Activated naive CD8-positive, alpha-beta T cell treated with anti-CD3 and anti-CD28 coated beads, Interleukin-2, amount 10 ng/mL, durations not matched to agents 7 days and 5 days (primary cell): ENCODE results near the gene PSMA1. TPM values are rescaled to one million over a fixed set of nuclear protein-coding genes. Genes with fewer than 3 reads are reported as not detected.
"Not testable (repeated sequence)": the region's sequence is repeated elsewhere in the genome, so short reads cannot be mapped to it uniquely, and the experiment has no call there.

Source experiments
- ATAC-seq: fragments of 150-1000 bp; cut with Tn5 transposase; one replicate; pipeline ENCODE4 v1.10.0; 2021; ENCODE audit warnings: low read depth, moderate library complexity
- POLR2A ChIA-PET: fragments of 350-600 bp; sonication (Branson Sonifier 250); formaldehyde crosslinking; loops from one replicate; lab custom pipeline; 2021; ENCODE audit warnings: antibody characterized with exemption; lab: Charles Lee
- DNase-seq: peaks from one replicate; pipeline ENCODE4 v3.0.0; 2021
- H3K27ac Mint-ChIP-seq: one replicate; pipeline ENCODE4 v1.8.0; 2022; ENCODE audit warnings: mild to moderate bottlenecking, mixed read lengths
- H3K27me3 Mint-ChIP-seq: one replicate; pipeline ENCODE4 v1.8.0; 2022; ENCODE audit warnings: mild to moderate bottlenecking, moderate library complexity, mixed read lengths
- H3K36me3 Mint-ChIP-seq: one replicate; pipeline ENCODE4 v1.8.0; 2021; ENCODE audit warnings: mild to moderate bottlenecking, mixed read lengths
- H3K4me1 Mint-ChIP-seq: one replicate; pipeline ENCODE4 v1.8.0; 2021; ENCODE audit warnings: mixed read lengths
- H3K4me3 Mint-ChIP-seq: one replicate; pipeline ENCODE4 v1.8.0; 2022; ENCODE audit warnings: mild to moderate bottlenecking, moderate library complexity, mixed read lengths
- H3K9me3 Mint-ChIP-seq: one replicate; pipeline ENCODE4 v1.8.0; 2021; ENCODE audit warnings: mixed read lengths
- total RNA-seq, 2 experiments: library from RNA; stranded (reverse); gene quantifications; one replicate each; pipeline ENCODE4 v1.2.3, GENCODE V29; 2021

The PSMA1 gene
- total RNA-seq, 2 experiments from 2014 or later = 181 to 189 TPM

DNA sequence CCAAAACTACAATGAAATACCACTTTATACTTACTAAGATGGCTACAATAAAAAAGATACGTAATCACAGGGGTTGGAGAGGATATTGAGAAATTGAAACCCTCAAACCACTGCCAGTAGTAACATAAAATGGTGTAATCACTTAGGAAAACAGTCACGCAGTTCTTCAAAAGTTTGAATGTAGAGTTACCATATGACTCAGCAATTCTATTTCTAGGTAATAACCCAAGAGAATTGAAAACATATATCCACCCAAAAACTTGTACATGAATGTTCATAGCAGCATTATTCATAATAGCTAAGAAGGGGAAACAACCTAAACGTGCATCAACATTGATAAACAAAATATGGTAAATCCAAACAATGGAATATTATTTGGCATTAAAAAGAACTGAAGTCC, 24.4 kb upstream of the PSMA1 start:
- peaks cover 39% of the 10 kb centered on the region for H3K36me3 Mint-ChIP-seq
- peak overlapping the region; percentile 20 for H3K4me3 Mint-ChIP-seq
- peak overlapping the region; percentile 67 for H3K27ac Mint-ChIP-seq
- H3K4me1 Mint-ChIP-seq = peaks cover 31% of the 10 kb centered on the region
- peak; percentile 62 for ATAC-seq
- peaks cover 3% of the 10 kb centered on the region for H3K9me3 Mint-ChIP-seq
- H3K27me3 Mint-ChIP-seq = no peaks in the 10 kb centered on the region
- no peak for DNase-seq
- POLR2A ChIA-PET = interaction anchor here (1.3 kb wide), 1 partner anchor 99 kb away, joined by 6 read pairs; the partner anchor contains the start of gene PDE3B

- Mint-ChIP-seq H3K27me3 (no peaks in the 10 kb centered on the region), H3K36me3 (peaks cover 37% of the 10 kb centered on the region), H3K4me3 (no peak overlapping the region), H3K4me1 (peaks cover 33% of the 10 kb centered on the region), H3K27ac (no peak overlapping the region), H3K9me3 (peaks cover 3% of the 10 kb centered on the region)
- POLR2A ChIA-PET = interaction anchor here (1.1 to 1.6 kb wide), 2 partner anchors 23 to 101 kb away, joined by 4 read pairs; partner anchors contain the start of gene PSMA1
- ATAC-seq (no peak), DNase-seq (no peak)
These were observed 23.1 kb upstream of the PSMA1 start for GRCh38 chr11:14543260-14543659.

- Mint-ChIP-seq H3K9me3 (peaks cover 3% of the 10 kb centered on the region), H3K4me1 (peaks cover 38% of the 10 kb centered on the region), H3K36me3 (peaks cover 35% of the 10 kb centered on the region), H3K27me3 (no peaks in the 10 kb centered on the region), H3K4me3 (no peak overlapping the region), H3K27ac (no peak overlapping the region)
- DNase-seq (no peak), ATAC-seq (no peak)
- POLR2A ChIA-PET = interaction anchor here (1.1 to 1.6 kb wide), 2 partner anchors 22 to 102 kb away, joined by 4 read pairs; partner anchors contain the start of gene PSMA1
These were observed 22.1 kb upstream of the PSMA1 start for GRCh38 chr11:14542324-14542723.

- ATAC-seq (no peak), DNase-seq (no peak)
- H3K27ac Mint-ChIP-seq = no peak overlapping the region
- peaks cover 33% of the 10 kb centered on the region for H3K36me3 Mint-ChIP-seq
- no peak overlapping the region for H3K4me3 Mint-ChIP-seq
- H3K4me1 Mint-ChIP-seq = peaks cover 41% of the 10 kb centered on the region
- peaks cover 3% of the 10 kb centered on the region for H3K9me3 Mint-ChIP-seq
- no peaks in the 10 kb centered on the region for H3K27me3 Mint-ChIP-seq
- POLR2A ChIA-PET = interaction anchor here (0.7 kb wide), 1 partner anchor 24 kb away, joined by 3 read pairs; no protein-coding TSS in a partner anchor
These were observed 21.2 kb upstream of the PSMA1 start for GRCh38 chr11:14541192-14541947.

DNA sequence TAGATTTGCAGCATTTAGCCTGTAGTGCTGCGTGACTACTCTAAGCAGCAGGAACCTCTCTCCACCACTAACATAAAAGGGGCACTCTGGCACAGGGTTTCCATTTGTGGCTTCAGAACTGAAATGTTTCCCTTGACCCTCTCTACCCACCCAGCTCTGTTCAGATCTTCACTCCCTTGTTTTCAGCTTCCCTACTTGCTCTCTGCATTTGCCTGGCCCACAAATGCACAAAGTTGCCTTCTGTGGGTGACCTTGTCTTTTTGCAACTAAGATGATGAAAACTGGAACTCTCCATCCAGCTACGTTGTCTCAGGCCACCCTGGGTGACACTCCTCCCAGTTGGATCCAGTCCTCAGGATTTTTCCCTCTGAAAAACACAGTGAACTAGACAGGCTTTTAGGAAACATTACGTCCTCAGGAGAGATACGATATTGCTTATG, 19.8 kb upstream of the PSMA1 start:
- Mint-ChIP-seq H3K36me3 (peaks cover 25% of the 10 kb centered on the region), H3K27ac (peak overlapping the region; percentile 73), H3K4me3 (peak overlapping the region; percentile 54), H3K9me3 (peaks cover 3% of the 10 kb centered on the region), H3K27me3 (no peaks in the 10 kb centered on the region), H3K4me1 (peaks cover 32% of the 10 kb centered on the region)
- DNase-seq = no peak
- ATAC-seq = peak; percentile 66
- POLR2A ChIA-PET = no interaction called here

DNA sequence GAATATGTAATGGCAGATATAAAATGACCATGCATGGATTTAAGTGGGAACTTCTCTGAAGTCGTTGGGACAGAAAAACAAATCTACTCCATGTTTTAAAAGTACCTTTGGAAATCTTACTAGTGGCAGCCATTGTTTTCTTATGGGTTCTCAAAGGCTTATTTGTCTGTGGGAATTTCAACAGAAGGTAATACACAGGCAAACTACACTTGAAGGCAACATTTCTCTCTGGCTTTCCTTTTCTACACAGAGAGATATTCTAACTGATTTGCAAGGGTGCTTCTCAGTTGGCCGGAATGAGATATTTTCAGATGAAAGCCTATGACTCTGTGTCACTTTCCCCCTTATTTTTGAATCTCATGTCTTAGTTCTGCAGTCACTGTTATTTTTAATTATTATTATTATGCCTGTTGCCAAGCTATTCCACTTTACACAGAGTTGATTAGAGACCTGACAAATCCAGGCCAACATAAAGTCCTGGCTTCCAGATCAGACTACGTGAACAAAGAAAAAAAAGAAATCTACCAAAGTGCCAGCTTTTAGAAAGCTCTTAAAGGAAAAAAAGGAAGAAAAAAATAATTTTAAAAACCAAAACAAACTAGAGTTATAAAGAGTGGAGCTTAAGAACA, 18.9 kb upstream of the PSMA1 start:
- POLR2A ChIA-PET = no interaction called here
- Mint-ChIP-seq H3K36me3 (peaks cover 18% of the 10 kb centered on the region), H3K4me3 (no peak overlapping the region), H3K9me3 (no peaks in the 10 kb centered on the region), H3K4me1 (peaks cover 25% of the 10 kb centered on the region), H3K27me3 (no peaks in the 10 kb centered on the region), H3K27ac (no peak overlapping the region)
- DNase-seq = no peak
- no peak for ATAC-seq

DNA sequence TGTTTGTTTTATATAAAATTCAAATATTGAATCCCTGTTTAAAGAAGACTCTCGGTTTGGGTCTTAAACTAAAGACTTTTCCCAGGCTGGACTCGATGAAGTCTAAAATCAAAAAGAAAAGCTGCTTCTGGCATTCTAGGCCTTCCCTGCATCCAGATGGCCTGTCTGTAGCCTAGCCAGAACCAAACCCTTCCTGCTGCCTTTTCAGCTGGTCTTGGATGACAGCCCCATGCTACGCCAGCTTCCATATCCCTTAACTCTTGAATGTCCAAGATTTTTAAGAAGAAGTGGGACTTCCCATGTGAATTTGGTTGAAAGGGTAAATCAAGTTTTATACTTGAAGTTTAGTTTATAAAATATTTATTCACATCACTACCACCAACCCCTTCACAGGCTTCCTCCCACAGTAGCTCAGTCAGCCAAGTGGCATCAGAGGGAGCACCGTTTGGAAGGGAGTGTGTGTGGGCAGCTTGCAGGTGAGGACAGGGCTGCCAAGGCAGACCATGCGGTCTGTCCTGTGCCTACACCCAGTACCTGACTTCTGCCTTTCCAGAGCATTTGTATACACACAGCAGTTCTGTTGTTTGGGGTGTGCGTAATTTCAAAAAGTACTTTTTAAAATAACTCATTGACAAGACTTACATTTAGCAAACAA, 18.2 kb upstream of the PSMA1 start:
- POLR2A ChIA-PET = interaction anchor here (0.7 kb wide), 1 partner anchor 334 kb away, joined by 3 read pairs; no protein-coding TSS in a partner anchor
- Mint-ChIP-seq H3K4me1 (peaks cover 24% of the 10 kb centered on the region), H3K27me3 (no peaks in the 10 kb centered on the region), H3K36me3 (peaks cover 16% of the 10 kb centered on the region), H3K4me3 (no peak overlapping the region), H3K9me3 (no peaks in the 10 kb centered on the region), H3K27ac (no peak overlapping the region)
- no peak for DNase-seq
- no peak for ATAC-seq

DNA sequence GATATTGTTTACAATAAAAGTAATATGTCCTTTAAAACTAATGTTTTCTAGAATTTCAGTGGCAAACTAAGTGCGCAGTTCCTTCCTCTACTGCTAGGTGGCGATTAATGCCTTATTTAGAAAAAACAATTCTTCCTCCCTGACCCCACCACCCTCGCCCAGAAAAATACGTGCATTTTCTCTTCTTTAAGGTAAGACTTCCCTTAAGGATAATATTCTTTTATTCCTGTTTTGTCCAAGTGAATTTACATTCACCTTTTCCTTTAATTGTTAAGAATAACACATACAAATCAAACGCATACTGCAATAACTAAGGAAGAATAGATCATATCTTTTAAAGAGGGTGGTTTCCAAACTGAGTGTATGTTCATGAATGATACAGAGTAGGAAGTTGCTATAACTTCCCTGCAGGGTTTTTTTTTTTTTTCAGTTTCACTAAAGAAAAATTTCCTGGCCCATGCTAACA, 17.0 kb upstream of the PSMA1 start:
- H3K27ac Mint-ChIP-seq = no peak overlapping the region
- H3K36me3 Mint-ChIP-seq = peaks cover 14% of the 10 kb centered on the region
- peaks cover 24% of the 10 kb centered on the region for H3K4me1 Mint-ChIP-seq
- no peaks in the 10 kb centered on the region for H3K9me3 Mint-ChIP-seq
- DNase-seq (no peak), ATAC-seq (peak; percentile 41)
- POLR2A ChIA-PET = interaction anchor here (0.9 kb wide), 1 partner anchor 106 kb away, joined by 3 read pairs; no protein-coding TSS in a partner anchor
- peak overlapping the region; percentile 73 for H3K4me3 Mint-ChIP-seq
- no peaks in the 10 kb centered on the region for H3K27me3 Mint-ChIP-seq

DNA sequence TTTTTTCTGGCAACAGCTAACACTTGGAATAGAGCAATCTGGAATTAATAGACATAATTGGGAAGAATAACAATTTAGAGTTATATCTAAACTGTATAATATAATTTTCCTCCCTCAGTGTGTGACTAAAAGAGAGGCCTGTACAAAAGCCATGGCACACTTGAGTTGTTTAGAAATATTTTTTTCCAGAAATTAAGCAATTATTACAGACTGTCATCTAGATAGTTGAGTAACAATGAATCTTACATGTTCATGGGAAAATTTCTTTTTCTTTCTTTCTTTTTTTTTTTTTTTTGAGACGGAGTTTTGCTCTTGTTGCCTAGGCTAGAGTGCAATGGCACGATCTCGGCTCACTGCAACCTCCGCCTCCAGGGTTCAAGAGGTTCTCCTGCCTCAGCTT, 15.0 kb upstream of the PSMA1 start:
- peaks cover 23% of the 10 kb centered on the region for H3K36me3 Mint-ChIP-seq
- H3K9me3 Mint-ChIP-seq, DNase-seq, H3K4me3 Mint-ChIP-seq, H3K27me3 Mint-ChIP-seq, H3K27ac Mint-ChIP-seq, ATAC-seq: not testable (repeated sequence)
- POLR2A ChIA-PET = interaction anchor here (0.6 kb wide), 1 partner anchor 59 kb away, joined by 3 read pairs; no protein-coding TSS in a partner anchor
- peaks cover 16% of the 10 kb centered on the region for H3K4me1 Mint-ChIP-seq

DNA sequence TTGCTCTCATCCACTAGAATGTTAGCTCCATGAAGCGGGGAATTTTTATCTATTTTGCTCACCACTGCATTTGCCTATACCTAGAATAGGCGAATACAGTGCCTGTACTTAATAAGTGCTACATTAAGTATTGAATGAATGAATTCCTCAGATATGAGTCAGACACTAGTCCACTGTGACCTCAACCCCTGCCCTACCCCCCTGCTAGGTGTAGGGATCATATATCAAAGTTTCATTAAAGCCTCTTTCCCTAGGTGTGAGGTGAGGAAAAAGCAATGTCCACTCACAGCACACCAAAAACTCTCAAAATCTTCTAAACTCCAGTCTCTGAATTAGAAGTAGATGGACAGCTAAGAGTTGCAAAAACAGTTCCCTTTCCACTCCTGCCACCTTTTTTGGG, 9.8 kb upstream of the PSMA1 start:
- POLR2A ChIA-PET = no interaction called here
- Mint-ChIP-seq H3K9me3 (no peaks in the 10 kb centered on the region), H3K4me1 (no peaks in the 10 kb centered on the region), H3K27me3 (no peaks in the 10 kb centered on the region), H3K36me3 (peaks cover 16% of the 10 kb centered on the region), H3K27ac (no peak overlapping the region), H3K4me3 (no peak overlapping the region)
- DNase-seq = no peak
- no peak for ATAC-seq

- H3K4me3 Mint-ChIP-seq = no peak overlapping the region
- DNase-seq = no peak
- H3K27me3 Mint-ChIP-seq = no peaks in the 10 kb centered on the region
- no peak for ATAC-seq
- no peaks in the 10 kb centered on the region for H3K9me3 Mint-ChIP-seq
- POLR2A ChIA-PET = no interaction called here
- H3K4me1 Mint-ChIP-seq = no peaks in the 10 kb centered on the region
- no peak overlapping the region for H3K27ac Mint-ChIP-seq
- H3K36me3 Mint-ChIP-seq = peaks cover 16% of the 10 kb centered on the region
These were observed 9.1 kb upstream of the PSMA1 start for GRCh38 chr11:14529321-14529720.

DNA sequence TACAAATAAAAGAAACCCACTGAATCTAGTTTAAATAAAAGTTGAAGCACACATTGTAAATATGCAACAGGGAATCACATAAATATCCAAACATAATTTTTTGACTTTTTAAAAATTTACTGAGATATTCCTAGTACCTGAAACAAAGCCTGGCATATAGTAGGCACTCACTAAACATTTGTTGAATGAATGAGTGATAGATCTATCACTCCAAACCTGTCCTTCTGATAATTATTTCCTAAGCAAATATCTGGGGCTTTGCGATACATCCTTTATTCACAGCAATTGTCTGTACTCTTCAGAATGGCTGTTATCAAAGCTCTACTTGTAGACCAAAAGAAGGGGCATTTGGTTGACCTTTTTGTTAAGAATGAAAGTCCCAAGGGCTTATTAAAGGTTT, 2.6 kb upstream of the PSMA1 start:
- POLR2A ChIA-PET = no interaction called here
- Mint-ChIP-seq H3K4me3 (no peak overlapping the region), H3K36me3 (peaks cover 10% of the 10 kb centered on the region), H3K9me3 (no peaks in the 10 kb centered on the region), H3K27me3 (no peaks in the 10 kb centered on the region), H3K27ac (no peak overlapping the region), H3K4me1 (peaks cover 11% of the 10 kb centered on the region)
- no peak for ATAC-seq
- no peak for DNase-seq

DNA sequence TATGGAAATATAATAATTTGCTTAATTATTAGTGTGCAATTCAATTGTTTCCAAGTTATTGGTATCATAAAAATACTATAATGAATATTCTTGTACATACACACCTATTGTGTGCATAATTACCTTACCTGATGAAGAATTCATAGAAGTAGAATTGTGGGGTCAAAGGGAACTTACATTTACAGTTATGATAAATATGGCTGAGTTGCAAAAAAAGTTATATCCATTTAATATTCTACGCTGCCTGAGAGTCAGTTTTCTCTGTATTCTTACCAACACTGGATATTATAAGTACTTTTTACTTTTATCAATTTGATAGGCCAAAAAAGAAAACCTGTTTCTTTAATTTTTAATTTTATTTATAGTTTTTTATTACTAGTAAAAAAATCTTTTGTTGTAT, 2.1 kb upstream of the PSMA1 start:
- H3K4me1 Mint-ChIP-seq = peaks cover 15% of the 10 kb centered on the region
- H3K27ac Mint-ChIP-seq = no peak overlapping the region
- POLR2A ChIA-PET = no interaction called here
- H3K27me3 Mint-ChIP-seq = no peaks in the 10 kb centered on the region
- DNase-seq (no peak), ATAC-seq (no peak)
- peaks cover 12% of the 10 kb centered on the region for H3K36me3 Mint-ChIP-seq
- H3K4me3 Mint-ChIP-seq = no peak overlapping the region
- no peaks in the 10 kb centered on the region for H3K9me3 Mint-ChIP-seq
